Glutamatergic neuron (in vitro differentiated cells): Measurements from ENCODE around the gene SPATA16. TPM values are rescaled to one million over a fixed set of nuclear protein-coding genes. Genes with fewer than 3 reads are reported as not detected.
"Not testable (repeated sequence)": the region's sequence is repeated elsewhere in the genome, so short reads cannot be mapped to it uniquely, and the experiment has no call there.

ENCODE experiments used
- DNase-seq: peaks from one replicate; pipeline ENCODE4 v3.0.0; 2022
- H3K27ac Mint-ChIP-seq: one replicate; pipeline ENCODE4 v1.8.0; 2020; ENCODE audit warnings: mild to moderate bottlenecking, mixed read lengths, inconsistent platforms; ENCODE audit not compliant: unreplicated experiment
- H3K27me3 Mint-ChIP-seq: one replicate; pipeline ENCODE4 v1.8.0; 2020; ENCODE audit warnings: mild to moderate bottlenecking, moderate library complexity, mixed read lengths, inconsistent platforms; ENCODE audit not compliant: unreplicated experiment
- H3K36me3 Mint-ChIP-seq: one replicate; pipeline ENCODE4 v1.8.0; 2020; ENCODE audit warnings: mild to moderate bottlenecking, mixed read lengths, inconsistent platforms; ENCODE audit not compliant: unreplicated experiment
- H3K4me1 Mint-ChIP-seq: one replicate; pipeline ENCODE4 v1.8.0; 2020; ENCODE audit warnings: mild to moderate bottlenecking, low read depth, mixed read lengths, inconsistent platforms; ENCODE audit not compliant: unreplicated experiment
- H3K4me3 Mint-ChIP-seq: one replicate; pipeline ENCODE4 v1.8.0; 2020; ENCODE audit warnings: mild to moderate bottlenecking, mixed read lengths, inconsistent platforms; ENCODE audit not compliant: unreplicated experiment
- H3K9me3 Mint-ChIP-seq: one replicate; pipeline ENCODE4 v1.8.0; 2020; ENCODE audit warnings: mild to moderate bottlenecking, moderate library complexity, mixed read lengths, inconsistent platforms; ENCODE audit not compliant: unreplicated experiment
- total RNA-seq: library from RNA; stranded (reverse); fragmentation: NEBNext Ultra II Directional; extraction: Animal tissue kit (Norgen Biotek cat#: 25700); gene quantifications from one replicate; pipeline ENCODE4 v1.2.1, GENCODE V29; 2021; ENCODE audit not compliant: unreplicated experiment
- TF ChIP-seq, protein P1 (sequence below): fragments of 200-600 bp; sonication (generic); IDR thresholded peaks from one replicate; pipeline ENCODE4 v1.5.0; 2021; ENCODE audit not compliant: partially characterized antibody, unreplicated experiment

SPATA16 gene
- total RNA-seq, 1 donor from 2014 or later = not detected

DNA sequence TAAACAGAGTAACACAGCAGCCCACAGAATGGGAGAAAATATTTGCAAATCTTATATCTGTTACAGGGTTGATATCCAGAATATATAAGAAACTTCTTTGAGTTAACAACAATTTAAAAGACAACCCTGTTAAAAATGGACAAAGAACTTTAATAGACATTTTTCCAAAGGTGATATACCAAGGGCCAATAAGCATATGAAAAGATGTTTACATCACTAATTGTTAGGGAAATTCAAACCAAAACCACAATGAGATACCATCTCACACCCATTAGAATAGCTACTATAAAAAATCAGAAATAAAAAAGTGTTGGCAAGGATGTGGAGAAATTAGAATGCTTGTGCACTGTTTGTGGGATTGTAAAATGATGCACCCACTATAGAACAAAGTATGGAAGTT lies 110.8 kb downstream of the SPATA16 start:
- Mint-ChIP-seq H3K4me1 (no peaks in the 10 kb centered on the region), H3K27me3 (no peaks in the 10 kb centered on the region), H3K9me3 (no peaks in the 10 kb centered on the region), H3K4me3 (no peak overlapping the region), H3K36me3 (no peaks in the 10 kb centered on the region), H3K27ac (no peak overlapping the region)
- TF ChIP-seq, protein P1, sequence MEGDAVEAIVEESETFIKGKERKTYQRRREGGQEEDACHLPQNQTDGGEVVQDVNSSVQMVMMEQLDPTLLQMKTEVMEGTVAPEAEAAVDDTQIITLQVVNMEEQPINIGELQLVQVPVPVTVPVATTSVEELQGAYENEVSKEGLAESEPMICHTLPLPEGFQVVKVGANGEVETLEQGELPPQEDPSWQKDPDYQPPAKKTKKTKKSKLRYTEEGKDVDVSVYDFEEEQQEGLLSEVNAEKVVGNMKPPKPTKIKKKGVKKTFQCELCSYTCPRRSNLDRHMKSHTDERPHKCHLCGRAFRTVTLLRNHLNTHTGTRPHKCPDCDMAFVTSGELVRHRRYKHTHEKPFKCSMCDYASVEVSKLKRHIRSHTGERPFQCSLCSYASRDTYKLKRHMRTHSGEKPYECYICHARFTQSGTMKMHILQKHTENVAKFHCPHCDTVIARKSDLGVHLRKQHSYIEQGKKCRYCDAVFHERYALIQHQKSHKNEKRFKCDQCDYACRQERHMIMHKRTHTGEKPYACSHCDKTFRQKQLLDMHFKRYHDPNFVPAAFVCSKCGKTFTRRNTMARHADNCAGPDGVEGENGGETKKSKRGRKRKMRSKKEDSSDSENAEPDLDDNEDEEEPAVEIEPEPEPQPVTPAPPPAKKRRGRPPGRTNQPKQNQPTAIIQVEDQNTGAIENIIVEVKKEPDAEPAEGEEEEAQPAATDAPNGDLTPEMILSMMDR = no peak
- no peak for DNase-seq

DNA sequence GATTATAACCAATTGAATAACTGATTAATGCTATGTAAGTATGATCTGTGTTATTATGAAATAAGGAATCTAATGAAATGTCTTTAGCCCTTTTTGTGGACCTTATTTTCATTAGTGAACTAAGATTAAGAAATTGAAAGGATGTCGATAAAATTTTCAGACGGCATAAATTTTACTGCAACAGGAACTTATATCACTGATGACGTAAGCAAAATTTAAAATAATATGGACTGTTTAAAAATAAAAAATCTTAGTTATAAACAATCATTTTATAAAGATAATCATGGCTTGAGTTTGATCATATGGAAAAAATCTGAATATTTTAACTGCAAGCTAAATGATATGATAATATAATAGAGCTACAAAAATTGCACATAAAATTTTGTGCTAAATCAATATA lies 112.7 kb downstream of the SPATA16 start:
- Mint-ChIP-seq H3K27ac (no peak overlapping the region), H3K4me3 (no peak overlapping the region), H3K9me3 (no peaks in the 10 kb centered on the region), H3K4me1 (no peaks in the 10 kb centered on the region), H3K27me3 (no peaks in the 10 kb centered on the region), H3K36me3 (no peaks in the 10 kb centered on the region)
- TF ChIP-seq, protein P1 = no peak
- DNase-seq = no peak

DNA sequence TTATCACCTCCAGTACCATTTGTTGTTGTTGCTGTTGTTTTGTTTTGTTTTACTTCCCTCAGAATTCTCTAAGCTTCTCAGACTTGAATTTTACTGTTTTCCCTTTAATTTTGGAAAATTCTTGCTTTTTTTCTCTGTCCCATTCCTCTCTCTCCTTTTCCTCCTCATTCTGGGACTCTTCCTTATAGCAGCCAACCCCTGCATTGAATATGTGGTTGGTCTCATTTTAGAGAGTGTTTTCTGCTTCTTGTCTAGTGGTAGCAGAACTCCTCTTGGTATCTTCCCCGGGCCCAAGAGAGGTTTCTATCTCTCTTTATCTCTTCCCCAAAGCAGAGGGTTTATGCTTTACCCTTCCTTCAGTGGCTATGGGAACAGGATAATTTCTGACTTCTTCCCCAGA lies 113.6 kb downstream of the SPATA16 start:
- TF ChIP-seq, protein P1 = no peak
- DNase-seq = no peak
- Mint-ChIP-seq H3K9me3 (no peaks in the 10 kb centered on the region), H3K27ac (no peak overlapping the region), H3K36me3 (no peaks in the 10 kb centered on the region), H3K27me3 (no peaks in the 10 kb centered on the region), H3K4me3 (no peak overlapping the region), H3K4me1 (no peaks in the 10 kb centered on the region)

DNA sequence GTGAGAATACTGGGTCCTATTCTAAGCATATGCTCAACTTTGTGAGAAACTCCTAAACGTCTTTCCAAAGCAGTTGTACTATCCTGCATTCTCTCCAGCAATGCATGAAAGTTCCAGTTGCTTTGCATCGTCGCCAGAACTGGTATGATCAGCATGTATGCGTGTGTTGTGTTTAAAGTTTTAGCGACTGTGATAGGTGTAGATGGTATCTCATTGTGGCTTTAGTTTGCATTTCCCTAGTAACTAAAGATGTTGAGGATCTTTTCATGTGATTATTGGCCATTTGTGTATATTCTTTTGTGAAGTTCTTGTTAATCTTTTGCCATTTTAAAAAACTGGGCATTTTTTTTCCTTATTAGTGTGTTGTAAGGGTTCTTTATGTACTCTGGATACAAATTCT lies 115.1 kb downstream of the SPATA16 start:
- no peaks in the 10 kb centered on the region for H3K36me3 Mint-ChIP-seq
- TF ChIP-seq, protein P1 = no peak
- H3K27me3 Mint-ChIP-seq = no peaks in the 10 kb centered on the region
- H3K4me3 Mint-ChIP-seq = no peak overlapping the region
- DNase-seq = no peak
- no peak overlapping the region for H3K27ac Mint-ChIP-seq
- H3K4me1 Mint-ChIP-seq = no peaks in the 10 kb centered on the region
- no peaks in the 10 kb centered on the region for H3K9me3 Mint-ChIP-seq

DNA sequence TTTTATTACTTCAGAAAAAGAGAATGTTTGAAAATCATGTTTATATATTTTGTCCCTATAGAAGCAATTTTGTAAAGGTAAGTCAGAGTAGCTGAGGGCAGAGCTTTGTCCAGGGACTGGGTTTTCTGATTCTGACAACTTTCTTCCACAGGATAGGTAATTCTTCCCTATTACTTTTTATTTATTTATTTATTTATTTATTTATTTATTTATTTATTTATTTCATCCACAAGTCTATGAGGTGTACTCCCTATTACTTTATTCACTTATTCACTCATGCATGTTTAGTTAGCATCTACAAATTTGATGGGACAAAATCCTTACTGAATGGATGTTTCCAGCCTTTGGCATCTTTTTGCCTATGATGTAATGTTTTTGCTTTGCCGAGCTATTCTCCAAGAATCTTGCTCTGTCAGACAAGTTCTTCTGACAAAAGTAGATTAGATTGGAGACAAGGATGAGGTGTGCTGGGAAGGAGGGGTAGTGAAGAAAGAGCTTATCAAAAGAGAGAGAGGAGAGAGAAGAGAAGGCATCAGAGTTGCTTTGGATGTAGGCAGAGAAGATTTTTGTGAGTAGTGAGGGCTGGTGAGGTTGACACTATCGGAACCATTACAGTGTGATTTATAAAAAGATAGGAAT lies 119.4 kb downstream of the SPATA16 start:
- no peak overlapping the region for H3K27ac Mint-ChIP-seq

DNA sequence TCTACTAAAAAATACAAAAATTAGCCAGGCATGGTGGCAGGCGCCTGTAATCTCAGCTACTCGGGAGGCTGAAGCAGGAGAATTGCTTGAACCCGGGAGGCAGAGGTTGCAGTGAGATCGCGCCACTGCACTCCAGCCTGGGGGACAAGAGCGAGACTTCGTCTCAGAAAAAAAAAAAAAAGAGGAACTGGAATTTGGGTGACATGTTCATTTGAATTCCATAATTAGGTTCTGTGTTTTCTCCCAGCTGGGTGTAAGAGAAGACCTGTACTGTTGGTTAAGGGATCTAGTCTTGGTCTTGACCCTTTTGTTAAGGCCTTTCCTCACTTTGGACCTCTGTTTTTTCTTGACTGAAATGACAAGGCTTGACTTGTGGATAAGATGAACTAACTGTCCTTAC lies 120.9 kb downstream of the SPATA16 start:
- not testable (repeated sequence) for DNase-seq, H3K4me1 Mint-ChIP-seq, H3K27ac Mint-ChIP-seq, H3K27me3 Mint-ChIP-seq, H3K9me3 Mint-ChIP-seq, H3K36me3 Mint-ChIP-seq, H3K4me3 Mint-ChIP-seq

More for the DNA sequence above, 119.4 kb downstream of the SPATA16 start:
- no peaks in the 10 kb centered on the region for H3K9me3 Mint-ChIP-seq
- no peaks in the 10 kb centered on the region for H3K36me3 Mint-ChIP-seq
- DNase-seq = no peak
- no peak overlapping the region for H3K4me3 Mint-ChIP-seq
- no peaks in the 10 kb centered on the region for H3K27me3 Mint-ChIP-seq
- no peaks in the 10 kb centered on the region for H3K4me1 Mint-ChIP-seq
- TF ChIP-seq, protein P1 = no peak
